T-helper 1 cell treated with Interleukin-12 subunit alpha and Interleukin-12 subunit beta and Interleukin-4 antibody, amounts not matched to agents 30 ng/mL and 1 ng/mL, for 36 hours (primary cell): ENCODE measurements around the gene CLEC4A. TPM values are rescaled to one million over a fixed set of nuclear protein-coding genes. Genes with fewer than 3 reads are reported as not detected.
"Not testable (repeated sequence)": the region's sequence is repeated elsewhere in the genome, so short reads cannot be mapped to it uniquely, and the experiment has no call there.

Experiments used
- intact Hi-C: fragments of 100-400 bp; cut with micrococcal nuclease; formaldehyde crosslinking; loops from one replicate; pipeline ENCODE4 v1.15.1; 2024
- total RNA-seq: library from RNA; stranded (reverse); gene quantifications from 2 replicates; pipeline ENCODE4 v1.2.3, GENCODE V29; 2022

Gene CLEC4A
- total RNA-seq, 1 donor from 2014 or later = 0.39 TPM

DNA sequence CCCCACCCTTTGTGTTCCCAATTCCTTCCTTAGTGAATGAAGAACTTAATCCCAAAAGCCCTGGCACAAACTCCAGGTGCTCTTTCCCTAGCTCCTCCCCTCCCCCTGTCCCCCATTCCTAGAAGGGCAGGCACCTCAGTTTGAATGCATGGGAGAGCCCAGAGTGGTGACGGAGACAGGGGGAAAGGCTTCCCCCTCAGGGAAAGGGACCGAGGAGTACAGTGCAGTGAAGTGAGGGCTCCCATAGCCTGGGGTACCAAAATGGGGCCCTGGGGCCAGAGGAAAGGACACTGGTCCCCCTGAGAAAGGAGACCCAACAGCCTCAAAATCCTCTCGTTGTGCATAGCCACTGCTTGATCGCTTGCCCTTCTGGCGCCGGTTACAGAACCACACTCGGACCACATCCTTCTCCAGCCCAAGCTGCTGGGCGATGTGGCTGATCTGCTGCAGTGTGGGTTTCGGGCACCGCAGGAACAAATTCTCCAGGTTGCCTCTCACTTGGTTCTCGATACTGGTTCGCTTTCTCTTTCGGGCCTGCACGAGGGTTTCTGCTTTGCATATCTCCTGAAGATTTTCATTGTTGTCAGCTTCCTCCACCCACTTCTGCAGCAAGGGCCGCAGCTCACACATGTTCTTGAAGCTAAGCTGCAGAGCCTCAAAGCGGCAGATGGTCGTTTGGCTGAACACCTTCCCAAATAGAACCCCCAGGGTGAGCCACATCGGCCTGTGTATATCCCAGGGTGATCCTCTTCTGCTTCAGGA lies 10.4 kb downstream of the CLEC4A start:
- intact Hi-C loops = not testable (repeated sequence)

DNA sequence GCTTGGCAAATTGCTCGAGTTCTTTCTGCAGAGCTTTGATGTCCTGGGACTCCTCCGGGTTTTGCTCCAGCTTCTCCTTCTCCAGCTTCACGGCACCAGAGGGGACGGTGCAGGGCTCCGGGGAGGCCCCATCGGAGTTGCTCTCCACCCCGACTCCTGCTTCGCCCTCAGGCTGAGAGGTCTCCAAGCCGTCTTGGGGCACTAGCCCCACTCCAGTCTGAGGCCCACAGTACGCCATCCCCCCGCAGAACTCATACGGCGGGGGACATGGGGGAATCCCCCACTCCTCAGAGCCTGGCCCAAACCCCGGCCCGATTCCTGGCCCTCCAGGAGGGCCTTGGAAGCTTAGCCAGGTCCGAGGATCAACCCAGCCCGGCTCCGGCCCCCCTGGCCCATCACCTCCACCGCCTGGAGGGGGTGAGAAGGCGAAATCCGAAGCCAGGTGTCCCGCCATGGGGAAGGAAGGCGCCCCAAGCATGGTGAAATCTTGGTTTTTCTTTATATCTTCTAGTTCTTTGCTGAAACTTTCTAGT lies 11.0 kb downstream of the CLEC4A start:
- intact Hi-C loops = not testable (repeated sequence)

DNA sequence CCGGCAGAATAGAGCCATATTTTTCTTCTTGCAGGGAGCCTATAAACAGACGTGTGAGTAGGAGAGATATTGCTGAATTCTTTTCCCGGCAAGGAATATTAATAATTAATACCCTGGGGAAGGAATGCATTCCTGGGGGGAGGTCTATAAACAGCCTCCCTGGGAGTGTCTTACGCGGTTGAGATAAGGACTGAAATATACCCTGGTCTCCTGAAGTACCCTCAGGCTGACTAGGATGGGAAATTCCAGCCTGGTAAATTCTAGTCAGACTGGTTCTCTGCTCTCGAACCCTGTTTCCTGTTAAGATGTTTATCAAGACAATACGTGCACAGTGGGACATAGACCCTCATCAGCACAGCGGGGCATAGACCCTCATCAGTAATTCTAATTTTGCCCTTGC lies 18.2 kb downstream of the CLEC4A start:
- intact Hi-C loops = not testable (repeated sequence)

DNA sequence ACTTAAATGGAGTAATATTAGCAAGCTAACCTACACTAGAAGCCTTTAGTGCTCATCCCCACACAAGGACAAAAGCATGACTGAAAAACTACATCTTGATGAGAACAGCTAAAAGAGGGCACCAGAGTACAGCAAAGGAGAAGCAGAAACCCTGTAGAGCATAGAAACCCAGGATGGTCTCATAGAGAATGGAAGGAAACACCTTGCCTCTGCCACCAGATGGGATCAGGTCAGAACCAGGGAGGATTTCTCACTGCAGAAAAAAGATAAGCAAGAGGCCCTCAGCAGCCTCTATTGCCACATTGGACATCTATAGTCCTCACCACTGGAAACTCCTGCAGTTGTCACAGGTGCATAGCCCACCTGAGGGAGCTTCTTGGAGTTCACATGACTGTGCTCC lies 19.8 kb downstream of the CLEC4A start:
- intact Hi-C loops = no loop called here

DNA sequence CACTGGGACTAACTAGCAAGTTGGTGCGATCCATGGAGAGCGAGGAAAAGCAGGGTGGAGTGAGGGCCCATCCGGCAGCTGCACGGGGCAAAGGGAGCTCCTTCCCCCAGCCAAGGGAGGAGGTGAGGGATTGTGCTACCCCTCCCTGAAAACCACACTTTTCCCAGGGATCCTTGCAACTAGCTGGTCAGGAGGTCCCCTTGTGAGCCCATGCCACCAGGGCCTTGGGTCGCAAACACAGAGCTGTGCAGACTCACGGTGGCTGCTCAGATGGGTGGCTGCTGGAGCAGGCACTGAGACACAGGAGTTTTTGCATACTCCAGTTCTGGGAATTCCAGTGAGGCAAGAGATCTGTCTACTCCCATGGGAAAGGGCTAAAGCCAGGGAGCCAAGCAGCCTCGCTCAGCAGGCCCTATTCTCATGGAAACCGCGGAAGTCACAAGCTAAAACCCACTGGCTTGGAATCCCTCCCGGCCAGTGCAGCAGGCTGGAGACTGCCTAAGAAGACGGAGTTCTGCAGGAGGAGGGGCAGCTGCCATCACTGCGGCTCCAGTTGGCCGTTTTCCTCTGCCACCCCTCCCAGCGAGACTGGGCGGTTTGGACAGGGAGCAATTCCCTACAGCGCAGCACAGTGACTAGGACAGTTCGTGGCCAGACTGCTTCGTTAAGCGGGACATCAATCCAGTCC lies 22.5 kb downstream of the CLEC4A start:
- intact Hi-C loops = no loop called here

DNA sequence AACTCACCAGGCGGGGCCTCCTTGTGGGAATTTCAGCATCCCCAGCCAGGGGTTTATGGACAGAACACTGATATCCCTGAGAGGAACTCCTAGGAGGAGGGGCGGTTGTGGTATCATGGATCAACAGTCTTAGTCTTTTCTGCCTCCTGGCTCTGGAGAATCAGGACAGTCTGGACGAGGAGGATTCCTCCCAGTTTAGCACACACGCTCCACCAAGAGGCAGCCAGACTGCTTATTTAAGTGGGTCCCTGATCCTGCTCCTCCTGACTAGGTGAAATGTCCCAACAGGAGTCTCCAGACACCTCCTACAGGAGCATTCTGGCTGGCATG lies 23.0 kb downstream of the CLEC4A start:
- intact Hi-C loops = no loop called here

DNA sequence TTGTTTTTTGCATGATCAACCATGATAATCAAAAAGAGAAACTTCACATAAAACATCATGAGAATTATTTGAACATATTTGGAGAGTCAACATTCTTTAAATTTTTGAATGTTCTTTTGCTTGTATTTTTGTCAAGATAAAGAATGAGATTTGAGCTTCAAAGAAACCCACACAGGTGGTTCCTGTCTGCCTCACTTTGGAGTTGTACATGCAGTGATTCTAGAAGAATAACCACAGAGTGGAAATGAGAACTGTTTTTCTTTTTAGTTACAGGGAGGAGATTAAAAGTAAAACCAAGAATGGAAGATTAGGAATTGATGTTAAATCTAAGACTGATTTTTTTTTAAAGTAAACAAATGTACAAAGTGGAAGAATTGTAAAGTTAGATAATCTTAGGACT lies 31.1 kb downstream of the CLEC4A start:
- intact Hi-C loops = no loop called here

DNA sequence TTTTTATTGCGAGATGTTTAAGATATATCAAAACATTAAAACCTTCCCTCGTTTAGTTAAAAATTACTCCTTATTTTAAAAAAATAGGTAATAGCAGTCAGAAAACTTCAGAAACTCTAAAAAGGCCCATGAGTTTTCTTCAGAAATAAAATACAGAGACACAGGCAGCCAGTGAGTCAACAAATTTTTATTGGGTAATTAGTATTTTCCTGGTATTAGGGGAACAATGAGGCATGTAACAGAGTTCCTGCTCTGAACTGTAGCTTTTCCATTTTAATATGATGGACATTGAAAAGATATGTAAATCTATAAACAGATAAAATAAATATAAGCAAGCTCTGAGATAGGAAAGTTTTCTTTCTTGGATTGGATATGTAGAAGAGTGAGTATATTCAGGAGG lies 33.0 kb downstream of the CLEC4A start:
- intact Hi-C loops = no loop called here

DNA sequence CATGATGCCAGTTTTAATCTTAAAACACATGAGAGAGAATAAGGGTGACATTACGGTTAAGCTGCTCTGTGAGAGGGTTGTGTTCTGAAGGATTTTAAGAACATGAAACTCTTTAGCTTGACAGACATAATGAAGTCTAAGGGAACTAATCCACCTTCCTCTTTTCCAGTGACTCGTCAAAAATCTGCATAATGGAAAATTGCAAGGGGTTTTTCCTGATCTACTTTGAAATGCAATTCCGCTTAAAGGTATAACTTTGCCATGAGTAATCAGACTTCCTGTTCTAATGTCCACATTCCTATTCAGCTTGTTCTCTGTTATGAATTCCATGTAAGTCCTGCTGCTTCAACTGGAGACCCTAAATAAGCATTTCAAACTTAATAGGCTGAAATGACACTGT lies 33.4 kb downstream of the CLEC4A start, which contains the start of gene ZNF705A:
ZNF705A (plus strand) TSS at position 171 of the 400 bp plus-strand sequence. CDS start 15,611 bp downstream, outside the sequence.
- intact Hi-C loops = no loop called here

DNA sequence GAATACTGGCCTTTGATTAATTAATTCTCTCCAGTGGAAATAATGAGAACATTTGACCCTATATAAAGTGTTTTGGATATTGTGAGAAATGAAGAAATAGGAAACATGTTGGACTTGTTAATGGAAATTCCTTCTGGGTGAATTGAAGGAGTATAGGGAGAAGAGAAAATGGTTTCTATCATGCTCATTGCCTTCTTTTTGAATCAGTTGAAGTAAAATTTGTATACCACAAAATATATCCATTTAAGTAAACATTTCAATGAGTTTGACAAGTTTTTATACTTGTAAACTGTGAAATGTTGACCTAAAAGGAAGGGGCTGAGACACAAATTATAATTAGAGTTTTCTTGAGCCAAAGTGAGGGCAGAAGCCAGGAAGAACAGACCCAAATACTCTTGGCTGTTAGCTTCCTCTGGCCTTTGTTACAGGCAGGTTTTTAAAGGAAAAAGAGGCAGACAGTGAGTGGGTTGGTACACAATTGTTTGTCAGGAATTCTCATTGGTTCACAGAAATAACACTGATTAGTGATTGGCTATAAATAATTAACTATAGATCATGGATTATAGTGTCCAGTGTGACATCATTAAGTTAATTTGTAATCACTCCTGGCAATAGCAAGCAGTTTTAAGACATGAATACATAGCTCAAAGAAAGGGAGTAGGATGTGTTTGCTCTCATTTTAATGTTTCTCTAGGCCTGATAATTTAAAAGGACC lies 34.2 kb downstream of the CLEC4A start:
- intact Hi-C loops = no loop called here

DNA sequence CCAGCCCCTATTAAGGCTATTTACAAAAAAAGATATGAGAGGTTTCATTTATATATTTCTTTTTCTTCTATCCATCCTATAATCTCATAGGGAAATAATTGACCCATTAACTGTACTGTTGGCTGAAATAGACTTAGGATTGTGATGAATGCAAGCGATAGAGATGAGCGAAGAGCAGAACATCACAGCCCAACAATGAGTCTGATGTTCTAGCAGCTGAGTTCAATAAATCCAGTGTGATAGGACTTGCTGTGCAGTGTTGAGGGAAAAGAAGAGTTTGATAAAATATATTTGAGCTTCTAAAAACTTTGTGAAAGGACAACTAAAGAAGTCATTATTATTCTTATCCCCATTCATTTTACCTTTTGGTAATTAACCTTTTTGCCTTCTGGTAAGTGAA lies 49.5 kb downstream of the CLEC4A start:
- intact Hi-C loops = not testable (repeated sequence)

DNA sequence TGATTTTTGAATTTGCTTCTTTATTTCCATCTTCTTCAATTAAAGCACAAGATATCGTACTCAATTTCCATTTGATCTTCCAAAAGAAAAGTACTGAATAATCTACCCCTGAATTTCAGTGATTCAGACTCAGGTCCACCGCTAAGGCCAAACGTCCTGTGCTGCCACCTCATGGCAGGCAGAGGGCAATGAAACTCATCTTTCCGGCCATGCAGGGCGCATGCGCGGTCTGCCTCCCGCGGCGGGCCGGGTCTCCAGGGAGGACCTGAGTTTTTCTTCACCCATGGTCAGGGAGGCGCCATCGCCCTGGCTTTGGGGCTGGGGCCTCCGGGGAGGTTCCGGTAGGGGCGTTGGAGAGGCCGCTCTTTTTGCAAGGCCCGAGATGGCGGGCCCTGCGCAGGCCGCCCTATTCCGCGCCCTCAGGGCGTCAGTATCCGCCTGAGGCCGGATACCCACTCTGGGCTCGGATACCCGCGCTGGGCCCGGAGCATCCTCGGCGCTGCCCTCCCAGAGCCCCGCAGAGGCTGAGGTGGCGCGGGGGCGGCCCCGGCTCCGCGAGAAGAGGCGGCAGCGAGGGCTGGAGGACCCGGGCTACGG lies 56.7 kb downstream of the CLEC4A start:
- intact Hi-C loops = loop anchor here (1.0 to 2.0 kb wide), 2 partner anchors 63 to 71 kb away; no protein-coding TSS in a partner anchor

DNA sequence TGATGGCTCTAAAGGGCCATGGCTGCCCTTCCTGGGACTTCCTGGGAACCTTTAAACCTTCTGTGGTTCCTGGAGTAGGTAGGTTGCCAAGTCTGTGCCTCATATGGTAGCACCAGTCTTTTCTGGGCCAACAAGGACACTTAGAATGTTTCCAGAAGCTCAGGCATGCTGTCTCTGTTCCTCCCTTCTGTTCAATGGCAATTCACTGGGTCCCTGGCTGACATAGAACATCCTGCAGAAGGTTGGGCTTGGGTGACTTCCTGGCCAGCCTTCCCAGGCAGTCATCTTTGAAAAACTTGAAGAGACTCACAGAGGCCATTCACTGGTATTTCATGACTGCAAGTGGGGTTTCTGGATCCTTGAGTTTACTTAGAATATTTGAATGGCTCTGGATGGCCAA lies 57.9 kb downstream of the CLEC4A start:
- intact Hi-C loops = loop anchor here (2.0 kb wide), 1 partner anchor 62 kb away; no protein-coding TSS in a partner anchor

DNA sequence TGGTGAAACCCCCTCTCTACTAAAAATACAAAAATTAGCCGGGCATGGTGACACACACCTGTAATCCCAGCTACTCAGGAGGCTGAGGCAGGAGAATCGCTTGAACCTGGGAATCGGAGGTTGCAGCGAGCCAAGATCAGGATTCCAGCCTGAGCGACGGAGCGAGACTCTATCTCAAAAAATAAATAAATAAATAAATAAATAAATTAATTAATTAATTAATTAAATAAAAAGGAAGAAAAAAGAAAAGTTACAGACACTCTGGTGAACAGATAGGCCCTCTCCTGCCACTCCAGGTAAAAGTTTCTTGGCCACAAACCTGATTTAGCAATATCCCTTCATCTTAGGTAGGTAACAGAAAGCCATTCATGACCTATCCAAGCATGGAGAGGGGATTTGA lies 59.5 kb downstream of the CLEC4A start:
- intact Hi-C loops = not testable (repeated sequence)

DNA sequence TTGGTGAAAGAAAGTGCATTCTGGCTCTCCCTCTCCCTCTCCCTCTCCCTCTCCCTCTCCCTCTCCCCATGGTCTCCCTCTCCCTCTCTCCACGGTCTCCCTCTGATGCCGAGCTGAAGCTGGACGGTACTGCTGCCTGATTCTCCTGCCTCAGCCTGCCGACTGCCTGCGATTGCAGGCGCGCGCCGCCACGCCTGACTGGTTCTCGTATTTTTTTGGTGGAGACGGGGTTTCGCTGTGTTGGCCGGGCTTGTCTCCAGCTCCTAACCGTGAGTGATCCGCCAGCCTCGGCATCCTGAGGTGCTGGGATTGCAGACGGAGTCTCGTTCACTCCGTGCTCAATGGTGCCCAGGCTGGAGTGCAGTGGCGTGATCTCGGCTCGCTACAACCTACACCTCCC lies 59.9 kb downstream of the CLEC4A start:
- intact Hi-C loops = not testable (repeated sequence)

DNA sequence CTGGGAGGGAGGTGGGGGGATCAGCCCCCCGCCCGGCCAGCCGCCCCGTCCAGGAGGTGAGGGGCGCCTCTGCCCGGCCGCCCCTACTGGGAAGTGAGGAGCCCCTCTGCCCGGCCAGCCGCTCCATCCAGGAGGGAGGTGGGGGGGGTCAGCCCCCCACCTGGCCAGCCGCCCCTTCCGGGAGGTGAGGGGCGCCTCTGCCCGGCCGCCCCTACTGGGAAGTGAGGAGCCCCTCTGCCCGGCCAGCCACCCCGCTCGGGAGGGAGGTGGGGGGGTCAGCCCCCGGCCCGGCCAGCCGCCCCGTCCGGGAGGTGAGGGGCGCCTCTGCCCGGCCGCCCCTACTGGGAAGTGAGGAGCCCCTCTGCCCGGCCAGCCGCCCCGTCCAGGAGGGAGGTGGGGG lies 60.8 kb downstream of the CLEC4A start:
- intact Hi-C loops = not testable (repeated sequence)

DNA sequence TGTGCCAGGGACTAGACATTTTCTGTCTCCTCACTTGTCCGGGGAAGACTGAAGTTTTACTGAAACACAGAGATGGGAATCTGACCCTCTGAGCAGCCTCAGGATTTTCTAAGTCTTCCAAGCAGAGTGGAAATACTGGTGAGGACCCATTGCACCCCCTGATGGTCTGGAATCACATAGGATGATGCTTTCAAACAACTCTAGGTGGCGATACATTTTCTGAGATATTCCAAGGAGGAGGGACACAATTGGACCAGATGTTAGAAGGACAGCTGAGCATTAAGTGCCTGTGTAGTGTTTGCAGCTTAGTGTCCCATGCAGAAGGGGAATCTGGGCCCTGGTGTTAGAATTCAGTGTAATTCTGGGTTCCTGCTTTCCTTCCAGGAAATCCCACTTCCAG lies 64.7 kb downstream of the CLEC4A start:
- intact Hi-C loops = not testable (repeated sequence)
